HG02763 (cell line): Measurements from ENCODE around the gene GALK2.
"Not testable (repeated sequence)": the region's sequence is repeated elsewhere in the genome, so short reads cannot be mapped to it uniquely, and the experiment has no call there.

Source experiments
- ATAC-seq: cut with Tn5 transposase; IDR thresholded peaks from one replicate; pipeline ENCODE4 v1.9.1; 2021; ENCODE audit warnings: mild to moderate bottlenecking, moderate library complexity; ENCODE audit not compliant: unreplicated experiment

The GALK2 gene

GRCh38 chr15:49215768-49216739 is 46.0 kb downstream of the GALK2 start:
- peak; percentile 100 for ATAC-seq

- no peak for ATAC-seq
Measured at GRCh38 chr15:49223536-49224274, 53.7 kb downstream of the GALK2 start.

GRCh38 chr15:49225572-49226281 is 55.7 kb downstream of the GALK2 start:
- ATAC-seq, result no peak

- ATAC-seq, result no peak
Measured at GRCh38 chr15:49227602-49228001, 57.6 kb downstream of the GALK2 start.

- no peak for ATAC-seq
Measured at GRCh38 chr15:49229922-49230321, 59.9 kb downstream of the GALK2 start.

- ATAC-seq, result no peak
Measured at GRCh38 chr15:49232236-49232806, 62.3 kb downstream of the GALK2 start.

GRCh38 chr15:49235446-49236124 is 65.5 kb downstream of the GALK2 start:
- peak; percentile 53 for ATAC-seq

- no peak for ATAC-seq
Measured at GRCh38 chr15:49236869-49237268, 66.8 kb downstream of the GALK2 start.

- no peak for ATAC-seq
Measured at GRCh38 chr15:49238342-49238741, 68.3 kb downstream of the GALK2 start.

- ATAC-seq, result no peak
Measured at GRCh38 chr15:49239105-49239504, 69.1 kb downstream of the GALK2 start.

- ATAC-seq, result no peak
Measured at GRCh38 chr15:49242820-49243219, 72.8 kb downstream of the GALK2 start.

GRCh38 chr15:49247556-49248110 is 77.6 kb downstream of the GALK2 start:
- no peak for ATAC-seq

- no peak for ATAC-seq
Measured at GRCh38 chr15:49248291-49248690, 78.2 kb downstream of the GALK2 start.

- ATAC-seq, result no peak
Measured at GRCh38 chr15:49255966-49256759, 86.1 kb downstream of the GALK2 start.

GRCh38 chr15:49265117-49265516 is 95.1 kb downstream of the GALK2 start:
- not testable (repeated sequence) for ATAC-seq

GRCh38 chr15:49265911-49266310 is 95.9 kb downstream of the GALK2 start:
- ATAC-seq, result no peak

GRCh38 chr15:49270541-49271421 is 100.7 kb downstream of the GALK2 start:
- no peak for ATAC-seq

GRCh38 chr15:49273734-49274318 is 103.8 kb downstream of the GALK2 start:
- ATAC-seq, result no peak
